ENCODE data around the gene MORF4L2.

MORF4L2 gene

GRCh38 chrX:103631145-103631544, 55.4 kb downstream of the MORF4L2 start:
- DNase-seq: no peak

GRCh38 chrX:103630171-103630511, 56.4 kb downstream of the MORF4L2 start:
- DNase-seq: no peak

DNA sequence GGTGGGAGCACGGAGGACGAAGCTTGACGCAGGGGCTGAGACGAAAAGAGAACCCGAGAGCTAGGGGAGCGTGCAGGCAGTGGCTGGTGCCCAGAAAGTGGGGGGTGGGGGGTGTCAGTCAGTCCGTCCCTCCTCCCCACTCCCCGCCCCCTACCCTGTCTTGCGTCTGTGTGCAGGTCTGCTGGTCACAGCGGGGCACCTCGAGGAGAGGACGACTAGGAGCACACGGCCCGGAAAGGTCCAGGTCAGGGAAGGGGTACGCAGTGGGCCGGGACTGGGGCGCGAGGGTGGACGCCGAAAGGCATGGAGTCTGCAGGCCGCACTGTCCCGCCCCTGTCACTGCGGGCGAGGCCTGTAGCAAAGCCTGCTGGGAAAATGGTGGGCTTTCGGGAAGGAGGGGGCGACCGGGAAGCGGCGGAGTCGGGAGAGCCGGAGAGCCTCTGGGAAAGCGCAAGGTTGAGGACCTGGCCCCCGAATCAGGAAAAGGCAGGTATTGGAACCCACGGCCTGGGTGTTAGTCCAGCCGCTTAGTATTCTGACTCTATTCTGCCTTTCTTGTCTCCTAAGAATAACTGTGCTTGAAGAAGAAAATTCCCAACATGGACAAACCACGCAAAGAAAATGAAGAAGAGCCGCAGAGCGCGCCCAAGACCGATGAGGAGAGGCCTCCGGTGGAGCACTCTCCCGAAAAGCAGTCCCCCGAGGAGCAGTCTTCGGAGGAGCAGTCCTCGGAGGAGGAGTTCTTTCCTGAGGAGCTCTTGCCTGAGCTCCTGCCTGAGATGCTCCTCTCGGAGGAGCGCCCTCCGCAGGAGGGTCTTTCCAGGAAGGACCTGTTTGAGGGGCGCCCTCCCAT, 57.0 kb downstream of the MORF4L2 start:
- DNase-seq: peak; percentile 12

DNA sequence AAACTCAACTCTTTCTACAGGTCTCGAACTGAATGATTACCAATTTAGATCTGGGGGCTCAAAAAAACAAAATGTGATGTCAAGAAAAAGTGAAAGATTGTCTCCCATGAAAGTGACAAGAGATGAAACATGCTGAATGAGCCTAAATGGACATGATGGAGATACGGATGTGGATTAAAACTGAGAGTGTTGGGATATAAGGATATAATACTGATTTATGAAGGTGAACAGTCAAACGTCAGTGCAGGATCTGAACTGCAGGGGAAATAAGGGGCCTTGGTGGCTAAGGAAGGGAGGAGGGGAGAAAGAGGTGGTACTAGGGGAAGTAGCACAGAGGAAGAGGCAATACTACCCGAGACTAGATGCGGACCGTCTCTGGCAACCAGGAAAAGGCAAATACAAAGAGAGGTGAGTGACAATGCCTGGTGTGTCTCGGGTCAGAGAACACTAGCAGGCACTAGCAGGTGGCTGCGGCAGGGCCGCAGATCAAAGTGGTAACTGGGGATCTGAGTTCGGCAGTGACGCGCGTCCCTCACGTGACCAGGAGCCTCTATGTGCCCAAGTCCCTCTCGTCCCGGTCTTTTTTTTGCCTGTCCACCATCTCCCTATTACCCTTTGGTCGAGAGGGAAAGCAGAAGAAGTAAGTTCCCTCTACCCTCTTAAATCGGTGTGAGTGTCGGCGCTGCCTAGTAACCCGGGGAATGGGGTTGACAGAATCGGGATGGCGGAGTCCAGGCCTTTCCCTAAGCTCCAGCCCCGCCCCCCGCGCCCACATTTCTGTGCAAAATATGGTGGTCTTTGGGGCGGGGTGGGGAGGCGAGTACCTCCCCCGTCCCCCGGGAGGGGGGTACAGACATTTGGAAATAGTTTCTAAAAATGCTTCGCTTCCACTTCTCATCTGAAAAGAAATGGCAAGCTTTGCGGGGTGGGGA, 57.8 kb downstream of the MORF4L2 start, which contains the start of gene TCEAL1:
Gene TCEAL1 (plus strand): TSS at position 590 of the 932 bp plus-strand sequence. CDS start 942 bp downstream, outside the sequence.
- peak; percentile 31 for DNase-seq

GRCh38 chrX:103626855-103627254, 59.6 kb downstream of the MORF4L2 start:
- DNase-seq: no peak
